LHCN-M2 (cell line): ENCODE results near the gene C1orf216. TPM values are rescaled to one million over a fixed set of nuclear protein-coding genes. Genes with fewer than 3 reads are reported as not detected.
A peak's percentile ranks its signal among the peaks of the same experiment; 100 is the strongest.
"Not testable (repeated sequence)": the region's sequence is repeated elsewhere in the genome, so short reads cannot be mapped to it uniquely, and the experiment has no call there.

Experiments
- DNase-seq: peaks from one replicate; pipeline ENCODE4 v3.0.0-alpha.2; 2012; ENCODE audit warnings: low read depth
- total RNA-seq: library from RNA; depleted of rRNA; stranded (reverse); fragments of >200 nt; gene quantifications from 2 replicates; pipeline ENCODE4 v1.2.3, GENCODE V29; 2014; rRNA removed

C1orf216 gene
- total RNA-seq, 1 experiment from 2014 or later: 31.3 TPM

- peak; percentile 41 for DNase-seq
Measured at GRCh38 chr1:35707601-35708440, 10.9 kb downstream of the C1orf216 start.

GRCh38 chr1:35706846-35707600, 11.7 kb downstream of the C1orf216 start:
- no peak for DNase-seq

GRCh38 chr1:35702508-35702907, 16.2 kb downstream of the C1orf216 start:
- no peak for DNase-seq

GRCh38 chr1:35699152-35699551, 19.5 kb downstream of the C1orf216 start:
- DNase-seq: not testable (repeated sequence)

GRCh38 chr1:35692317-35692716, 26.4 kb downstream of the C1orf216 start:
- no peak for DNase-seq

- no peak for DNase-seq
Measured at GRCh38 chr1:35691571-35692220, 27.0 kb downstream of the C1orf216 start.

GRCh38 chr1:35691080-35691479, 27.6 kb downstream of the C1orf216 start:
- DNase-seq: no peak

GRCh38 chr1:35690103-35690502, 28.6 kb downstream of the C1orf216 start:
- DNase-seq: not testable (repeated sequence)

GRCh38 chr1:35688161-35688560, 30.5 kb downstream of the C1orf216 start:
- DNase-seq: peak; percentile 11

GRCh38 chr1:35683012-35683411, 35.7 kb downstream of the C1orf216 start:
- DNase-seq: no peak

- DNase-seq: no peak
Measured at GRCh38 chr1:35680271-35680670, 38.4 kb downstream of the C1orf216 start.

GRCh38 chr1:35675773-35676172, 42.9 kb downstream of the C1orf216 start:
- DNase-seq: no peak

- no peak for DNase-seq
Measured at GRCh38 chr1:35674111-35674510, 44.6 kb downstream of the C1orf216 start.

GRCh38 chr1:35672116-35672515, 46.6 kb downstream of the C1orf216 start:
- no peak for DNase-seq

GRCh38 chr1:35668506-35668905, 50.2 kb downstream of the C1orf216 start:
- no peak for DNase-seq

- no peak for DNase-seq
Measured at GRCh38 chr1:35666916-35667315, 51.8 kb downstream of the C1orf216 start.

- DNase-seq: no peak
Measured at GRCh38 chr1:35666216-35666615, 52.5 kb downstream of the C1orf216 start.

Other genes starting within 250 kb of the C1orf216 start
- 39.8 and 48.9 TPM in 2 replicates for gene KIAA0319L, start 161.5 kb downstream of the C1orf216 start, total RNA-seq
- 40.6 and 43.8 TPM in 2 replicates for gene NCDN, start 161.1 kb downstream of the C1orf216 start, total RNA-seq
- 0.06 and 0.19 TPM in 2 replicates for gene TFAP2E, start 145.6 kb downstream of the C1orf216 start, total RNA-seq
- gene PSMB2, start 77.4 kb downstream of the C1orf216 start, total RNA-seq: 47.5 and 50.5 TPM in 2 replicates
- 33.0 and 46.2 TPM in 2 replicates for gene CLSPN, start 51.1 kb upstream of the C1orf216 start, total RNA-seq
- gene AGO4, start 89.1 kb upstream of the C1orf216 start, total RNA-seq: 4.7 and 5.7 TPM in 2 replicates
- 10.7 and 16.6 TPM in 2 replicates for gene AGO1, start 164.3 kb upstream of the C1orf216 start, total RNA-seq
- gene AGO3, start 212.2 kb upstream of the C1orf216 start, total RNA-seq: 13.3 and 16.1 TPM in 2 replicates